Natural killer cell (primary cell): ENCODE measurements around the gene SART1. TPM values are rescaled to one million over a fixed set of nuclear protein-coding genes. Genes with fewer than 3 reads are reported as not detected.
"Not testable (repeated sequence)": the region's sequence is repeated elsewhere in the genome, so short reads cannot be mapped to it uniquely, and the experiment has no call there.

Source experiments
- ATAC-seq, 3 donors: fragments of 150-1000 bp in 2 of 3; fragments of 200-7000 bp in 1 of 3; cut with Tn5 transposase; 1 replicate in 1 of 3; 2 replicates in 2 of 3; pipeline ENCODE4 v1.10.0; 2021; ENCODE audit warnings: mild to moderate bottlenecking in 2 of 3, moderate library complexity in 2 of 3
- DNase-seq, 2 donors: peaks; one replicate each; pipeline versions ENCODE4 v3.0.0 to v3.0.0-alpha.2; 2013 to 2021; ENCODE audit warnings: mixed read lengths in 1 of 2
- H3K27ac ChIP-seq: one replicate; pipeline ENCODE4 v1.5.1; 2013; ENCODE audit warnings: mild to moderate bottlenecking, low read length
- H3K27me3 ChIP-seq: one replicate; pipeline ENCODE4 v1.6.1; 2013; ENCODE audit warnings: low read length; ENCODE audit not compliant: control insufficient read depth, insufficient read depth
- H3K36me3 ChIP-seq: one replicate; pipeline ENCODE4 v1.6.1; 2013; ENCODE audit warnings: low read length; ENCODE audit not compliant: control insufficient read depth, insufficient read depth
- H3K4me1 ChIP-seq: one replicate; pipeline ENCODE4 v1.6.1; 2013; ENCODE audit warnings: low read length; ENCODE audit not compliant: control insufficient read depth, insufficient read depth
- H3K4me3 ChIP-seq: one replicate; pipeline ENCODE4 v1.5.1; 2013; ENCODE audit warnings: low read length
- H3K9me3 ChIP-seq: one replicate; pipeline ENCODE4 v1.6.1; 2013; ENCODE audit warnings: low read length; ENCODE audit not compliant: control insufficient read depth, insufficient read depth
- H3K27ac Mint-ChIP-seq, 2 donors: one replicate each; pipeline ENCODE4 v1.8.0; 2022; ENCODE audit warnings: mild to moderate bottlenecking in 2 of 2, mixed read lengths in 2 of 2, moderate library complexity in 1 of 2
- H3K27me3 Mint-ChIP-seq, 2 donors: one replicate each; pipeline ENCODE4 v1.8.0; 2022; ENCODE audit warnings: low read depth in 2 of 2, mixed read lengths in 2 of 2
- H3K36me3 Mint-ChIP-seq: one replicate; pipeline ENCODE4 v1.8.0; 2022; ENCODE audit warnings: mixed read lengths
- H3K4me1 Mint-ChIP-seq, 2 donors: one replicate each; pipeline ENCODE4 v1.8.0; 2022; ENCODE audit warnings: mixed read lengths in 2 of 2
- H3K4me3 Mint-ChIP-seq: one replicate; pipeline ENCODE4 v1.8.0; 2022; ENCODE audit warnings: mild to moderate bottlenecking, moderate library complexity, mixed read lengths
- H3K9me3 Mint-ChIP-seq, 2 donors: one replicate each; pipeline ENCODE4 v1.8.0; 2022; ENCODE audit warnings: mixed read lengths in 2 of 2
- WGBS: methylation state at CpG from one replicate; pipeline ENCODE4 v1.1.7; 2013; ENCODE audit warnings: missing lambda C conversion rate; ENCODE audit not compliant: insufficient coverage; 5-methylcytosine and 5-hydroxymethylcytosine counted together
- intact Hi-C: fragments of 100-400 bp; cut with micrococcal nuclease; formaldehyde crosslinking; loops from one replicate; pipeline ENCODE4 v1.14.2; 2022
- total RNA-seq, 4 donors: library from RNA; stranded (reverse); fragments of 120-200 nt in 1 of 4; gene quantifications; one replicate each; pipeline versions ENCODE4 v1.2.3 to v1.2.4, GENCODE V29; 2013 to 2022
- TF ChIP-seq, protein P1 (sequence below): fragments of 200-600 bp; IDR thresholded peaks from one replicate; pipeline ENCODE4 v1.8.0; 2022; ENCODE audit warnings: antibody characterized with exemption

Gene SART1
- total RNA-seq, 3 donors from 2014 or later (not counting 1 experiment from before 2014, with no cell fraction given): 103 to 123 (median 115) TPM

DNA sequence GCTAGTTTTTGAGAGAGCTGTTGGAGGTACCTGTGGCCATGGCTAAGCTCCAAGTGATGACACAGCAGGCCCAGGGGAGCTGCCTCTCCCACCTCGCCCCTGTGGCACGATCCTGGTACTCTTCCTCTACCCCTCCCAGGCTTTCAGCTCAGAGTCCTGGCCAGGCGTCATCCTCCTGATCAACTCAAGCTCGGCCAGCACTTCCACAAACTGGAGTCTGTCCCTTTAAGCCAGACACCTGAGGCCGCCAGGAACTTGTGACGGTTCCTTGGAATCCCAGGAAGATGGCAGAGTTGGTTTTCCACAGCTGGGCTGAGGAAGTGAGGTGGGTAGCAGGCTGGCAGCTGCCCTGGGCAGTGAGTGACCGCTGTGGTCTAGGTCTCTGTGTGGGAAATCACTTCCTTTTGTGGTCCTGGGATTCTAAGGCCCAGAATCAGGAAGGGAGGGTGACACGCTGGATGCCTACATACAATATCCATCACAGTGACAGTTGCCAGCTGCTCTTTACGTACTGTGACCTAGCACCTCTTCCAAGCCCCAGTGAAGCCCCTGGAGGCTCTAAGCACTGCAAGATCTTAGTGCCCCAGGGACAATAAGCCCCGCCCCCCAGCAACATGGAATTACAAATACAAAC lies 47.1 kb downstream of the SART1 start:
- H3K4me3 ChIP-seq: no peak overlapping the region
- Mint-ChIP-seq H3K4me1 (peaks cover 0 to 4% of the 10 kb centered on the region in 2 donors), H3K27me3 (peaks cover 4 to 7% of the 10 kb centered on the region in 2 donors), H3K36me3 (no peaks in the 10 kb centered on the region), H3K27ac (no peak overlapping the region), H3K9me3 (no peaks in the 10 kb centered on the region), H3K4me3 (no peak overlapping the region)
- no peak for DNase-seq
- H3K36me3 ChIP-seq: peaks cover 11% of the 10 kb centered on the region
- intact Hi-C loops: no loop called here
- peaks cover 6% of the 10 kb centered on the region for H3K4me1 ChIP-seq
- no peak for ATAC-seq
- H3K27me3 ChIP-seq: peaks cover 18% of the 10 kb centered on the region
- 73% methylated on average over 10 of the region's 10 CpGs for WGBS
- no peaks in the 10 kb centered on the region for H3K9me3 ChIP-seq
- no peak overlapping the region for H3K27ac ChIP-seq
- TF ChIP-seq, protein P1, sequence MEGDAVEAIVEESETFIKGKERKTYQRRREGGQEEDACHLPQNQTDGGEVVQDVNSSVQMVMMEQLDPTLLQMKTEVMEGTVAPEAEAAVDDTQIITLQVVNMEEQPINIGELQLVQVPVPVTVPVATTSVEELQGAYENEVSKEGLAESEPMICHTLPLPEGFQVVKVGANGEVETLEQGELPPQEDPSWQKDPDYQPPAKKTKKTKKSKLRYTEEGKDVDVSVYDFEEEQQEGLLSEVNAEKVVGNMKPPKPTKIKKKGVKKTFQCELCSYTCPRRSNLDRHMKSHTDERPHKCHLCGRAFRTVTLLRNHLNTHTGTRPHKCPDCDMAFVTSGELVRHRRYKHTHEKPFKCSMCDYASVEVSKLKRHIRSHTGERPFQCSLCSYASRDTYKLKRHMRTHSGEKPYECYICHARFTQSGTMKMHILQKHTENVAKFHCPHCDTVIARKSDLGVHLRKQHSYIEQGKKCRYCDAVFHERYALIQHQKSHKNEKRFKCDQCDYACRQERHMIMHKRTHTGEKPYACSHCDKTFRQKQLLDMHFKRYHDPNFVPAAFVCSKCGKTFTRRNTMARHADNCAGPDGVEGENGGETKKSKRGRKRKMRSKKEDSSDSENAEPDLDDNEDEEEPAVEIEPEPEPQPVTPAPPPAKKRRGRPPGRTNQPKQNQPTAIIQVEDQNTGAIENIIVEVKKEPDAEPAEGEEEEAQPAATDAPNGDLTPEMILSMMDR: no peak

DNA sequence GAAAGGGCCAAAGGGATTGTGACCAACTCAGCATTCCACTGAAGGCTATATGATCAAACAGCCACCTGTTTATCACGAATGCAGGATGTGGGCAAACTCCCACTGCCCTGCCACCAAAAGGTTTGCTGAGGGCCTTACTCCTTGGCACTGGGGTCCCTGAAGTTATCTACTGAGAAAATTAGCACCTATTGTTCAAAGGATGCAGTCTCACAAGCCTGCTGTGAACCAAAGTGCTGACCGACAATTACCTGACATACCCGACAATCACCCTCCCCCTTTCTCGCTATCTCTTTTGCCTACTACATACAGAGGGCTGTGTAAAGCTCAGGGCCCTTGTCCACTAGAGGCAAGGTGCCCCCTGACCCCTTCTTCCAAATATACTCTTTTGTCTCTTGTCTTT lies 48.5 kb downstream of the SART1 start:
- H3K9me3 ChIP-seq, intact Hi-C loops, H3K27ac ChIP-seq, H3K4me1 ChIP-seq, DNase-seq, H3K27ac Mint-ChIP-seq, H3K4me1 Mint-ChIP-seq, H3K36me3 ChIP-seq, H3K4me3 ChIP-seq, ATAC-seq, H3K27me3 Mint-ChIP-seq, H3K36me3 Mint-ChIP-seq, H3K9me3 Mint-ChIP-seq, H3K4me3 Mint-ChIP-seq: not testable (repeated sequence)
- peaks cover 18% of the 10 kb centered on the region for H3K27me3 ChIP-seq
- 88% methylated on average over 4 of the region's 4 CpGs for WGBS

DNA sequence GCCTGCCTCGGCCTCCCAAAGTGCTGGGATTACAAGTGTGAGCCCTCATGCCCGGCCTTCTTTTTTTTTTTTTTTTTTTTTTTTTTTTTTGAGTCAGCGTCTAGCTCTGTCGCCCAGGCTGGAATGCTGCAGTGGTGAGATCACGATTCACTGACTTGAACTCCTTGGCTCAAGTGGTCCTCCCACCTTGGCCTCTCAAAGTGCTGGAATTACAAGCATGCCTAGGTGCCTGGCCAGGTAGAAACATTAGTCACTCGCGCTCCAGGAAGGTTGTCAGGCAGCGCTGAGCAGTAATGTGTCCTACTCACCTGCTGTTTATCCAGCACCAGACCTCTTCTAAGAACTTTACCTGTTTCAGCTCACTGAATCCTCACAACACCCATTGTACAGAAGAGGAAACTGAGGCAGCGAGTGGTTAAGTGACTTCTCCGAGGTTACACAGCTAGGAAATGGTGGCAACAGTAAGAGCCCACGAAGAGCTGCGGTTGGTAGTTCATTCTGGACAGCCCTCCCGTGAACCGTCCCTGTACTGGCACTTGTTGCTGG lies 49.8 kb downstream of the SART1 start:
- H3K27ac ChIP-seq: no peak overlapping the region
- no peaks in the 10 kb centered on the region for H3K9me3 ChIP-seq
- TF ChIP-seq, protein P1: no peak
- H3K4me1 ChIP-seq: peaks cover 5% of the 10 kb centered on the region
- H3K27me3 ChIP-seq: peaks cover 18% of the 10 kb centered on the region
- no peak overlapping the region for H3K4me3 Mint-ChIP-seq
- 66% methylated on average over 14 of the region's 14 CpGs for WGBS
- H3K27ac Mint-ChIP-seq: no peak overlapping the region
- intact Hi-C loops: no loop called here
- no peaks in the 10 kb centered on the region for H3K36me3 Mint-ChIP-seq
- no peaks in the 10 kb centered on the region for H3K9me3 Mint-ChIP-seq
- no peak for ATAC-seq
- DNase-seq: no peak
- H3K27me3 Mint-ChIP-seq: peaks cover 4 to 7% of the 10 kb centered on the region in 2 donors
- H3K4me1 Mint-ChIP-seq: peaks cover 0 to 10% of the 10 kb centered on the region in 2 donors
- H3K36me3 ChIP-seq: no peaks in the 10 kb centered on the region
- no peak overlapping the region for H3K4me3 ChIP-seq

DNA sequence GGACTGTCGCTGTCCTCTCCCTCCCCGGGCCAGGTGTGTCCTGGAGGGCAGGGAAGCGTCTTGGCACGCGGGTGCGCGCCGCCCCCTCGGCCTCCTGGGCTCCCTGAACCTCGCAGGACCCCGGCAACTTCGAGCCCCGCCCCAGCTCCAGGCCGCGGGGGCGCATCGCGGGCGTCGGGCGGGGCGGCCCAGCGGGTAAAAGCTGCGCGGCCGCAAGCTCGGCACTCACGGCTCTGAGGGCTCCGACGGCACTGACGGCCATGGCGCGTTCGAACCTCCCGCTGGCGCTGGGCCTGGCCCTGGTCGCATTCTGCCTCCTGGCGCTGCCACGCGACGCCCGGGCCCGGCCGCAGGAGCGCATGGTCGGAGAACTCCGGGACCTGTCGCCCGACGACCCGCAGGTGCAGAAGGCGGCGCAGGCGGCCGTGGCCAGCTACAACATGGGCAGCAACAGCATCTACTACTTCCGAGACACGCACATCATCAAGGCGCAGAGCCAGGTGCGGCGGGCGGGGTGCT lies 50.3 kb downstream of the SART1 start, which contains the start of gene CST6:
Gene CST6 (plus strand): TSS at position 224 of the 519 bp plus-strand sequence. CDS start 37 bp downstream, at position 261.
- H3K36me3 ChIP-seq: no peaks in the 10 kb centered on the region
- Mint-ChIP-seq H3K27ac (no peak within 1 kb of the TSS), H3K36me3 (no peaks in the 10 kb centered on the region), H3K4me3 (no peak within 1 kb of the TSS), H3K4me1 (peaks cover 0 to 10% of the 10 kb centered on the region in 2 donors), H3K9me3 (no peaks in the 10 kb centered on the region), H3K27me3 (peaks cover 4 to 7% of the 10 kb centered on the region in 2 donors)
- 13% methylated on average over 61 of the region's 61 CpGs for WGBS
- intact Hi-C loops: no loop called here
- no peak within 1 kb of the TSS for H3K4me3 ChIP-seq
- no peaks in the 10 kb centered on the region for H3K9me3 ChIP-seq
- ATAC-seq (peak in 2 of 3 donors; percentile 38 to 54), DNase-seq (no peak)
- no peak within 1 kb of the TSS for H3K27ac ChIP-seq
- TF ChIP-seq, protein P1: no peak
- peaks cover 5% of the 10 kb centered on the region for H3K4me1 ChIP-seq
- peaks cover 18% of the 10 kb centered on the region for H3K27me3 ChIP-seq
